Measurements from ENCODE around the gene RARG.

DNA sequence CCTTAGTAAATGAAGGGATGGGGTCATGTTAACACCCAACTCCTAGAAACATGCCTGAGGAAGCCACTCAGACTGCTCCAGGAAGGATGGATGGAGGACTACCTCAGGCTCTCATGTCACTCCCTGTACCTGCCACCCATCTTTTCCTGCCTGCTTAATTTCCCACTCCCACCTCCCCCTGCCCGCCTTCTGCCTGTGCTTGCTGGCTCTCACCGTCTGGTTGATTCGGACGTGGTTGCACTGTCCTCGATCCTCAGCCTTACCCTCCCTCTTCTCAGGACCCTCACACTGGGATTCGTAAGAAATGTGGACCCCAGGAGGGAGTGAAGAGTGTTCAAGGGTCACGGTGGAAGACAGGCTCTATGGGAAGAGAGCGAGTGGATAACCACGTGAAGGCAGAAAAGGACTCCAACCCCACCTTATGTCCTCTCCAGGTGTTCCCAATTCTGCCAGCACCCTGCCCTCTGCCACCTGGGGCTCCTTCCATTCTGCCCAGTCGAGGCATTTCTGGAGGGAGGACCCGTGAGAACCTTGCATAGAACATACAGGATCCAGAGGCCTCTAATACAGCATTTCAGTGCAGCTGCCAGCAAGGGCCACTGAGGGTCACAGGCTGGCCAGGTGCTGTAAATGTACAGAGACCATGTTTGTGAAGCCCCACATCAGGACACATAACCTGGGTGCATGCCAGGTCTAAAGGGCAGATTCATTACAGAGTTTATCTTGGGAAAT, 37.9 kb downstream of the RARG start:
- TF ChIP-seq POLR2AphosphoS5 (IDR thresholded peaks at IDR 0.05; ENCODE audit: borderline replicate concordance, low read depth, low read length) (no peak), EZH2 (IDR thresholded peaks at IDR 0.05) (no peak), FOXP2 (optimal IDR thresholded peaks at IDR 0.05; ENCODE audit: control extremely low read depth, extremely low read length, insufficient read depth) (no peak)
